Thyroid gland (tissue), 4 donors: ENCODE results near the gene TNFSF10.

Experiments
- CTCF ChIP-seq, 6 experiments: fragments of 200-600 bp in 3 of 6; fragments of 450-650 bp in 3 of 6; sonication (generic) in 3 of 6; IDR thresholded peaks; one replicate each; pipeline ENCODE4 v1.5.1; 2016 to 2019; ENCODE audit warnings: antibody characterized with exemption in 6 of 6, mild to moderate bottlenecking in 2 of 6, inconsistent platforms in 1 of 6, moderate library complexity in 1 of 6
- POLR2A ChIP-seq, 2 donors: fragments of 450-650 bp; IDR thresholded peaks; one replicate each; pipeline ENCODE4 v1.6.1; 2017; ENCODE audit warnings: antibody characterized with exemption in 2 of 2, mild to moderate bottlenecking in 2 of 2, moderate library complexity in 1 of 2

- TF ChIP-seq CTCF (IDR thresholded peaks at IDR 0.05) (no peak), POLR2A (IDR thresholded peaks at IDR 0.05) (no peak)
Measured at GRCh38 chr3:172470588-172470987, 52.6 kb downstream of the TNFSF10 start.
